NCI-H187 treated with DMSO at 0.1 percent for 48 hours (cell line): ENCODE results near the gene IZUMO4.
"Not testable (repeated sequence)": the region's sequence is repeated elsewhere in the genome, so short reads cannot be mapped to it uniquely, and the experiment has no call there.

ENCODE experiments used
- DNase-seq: peaks from one replicate; lab custom pipeline; 2025; lab: John Stamatoyannopoulos, UW

Gene IZUMO4

DNA sequence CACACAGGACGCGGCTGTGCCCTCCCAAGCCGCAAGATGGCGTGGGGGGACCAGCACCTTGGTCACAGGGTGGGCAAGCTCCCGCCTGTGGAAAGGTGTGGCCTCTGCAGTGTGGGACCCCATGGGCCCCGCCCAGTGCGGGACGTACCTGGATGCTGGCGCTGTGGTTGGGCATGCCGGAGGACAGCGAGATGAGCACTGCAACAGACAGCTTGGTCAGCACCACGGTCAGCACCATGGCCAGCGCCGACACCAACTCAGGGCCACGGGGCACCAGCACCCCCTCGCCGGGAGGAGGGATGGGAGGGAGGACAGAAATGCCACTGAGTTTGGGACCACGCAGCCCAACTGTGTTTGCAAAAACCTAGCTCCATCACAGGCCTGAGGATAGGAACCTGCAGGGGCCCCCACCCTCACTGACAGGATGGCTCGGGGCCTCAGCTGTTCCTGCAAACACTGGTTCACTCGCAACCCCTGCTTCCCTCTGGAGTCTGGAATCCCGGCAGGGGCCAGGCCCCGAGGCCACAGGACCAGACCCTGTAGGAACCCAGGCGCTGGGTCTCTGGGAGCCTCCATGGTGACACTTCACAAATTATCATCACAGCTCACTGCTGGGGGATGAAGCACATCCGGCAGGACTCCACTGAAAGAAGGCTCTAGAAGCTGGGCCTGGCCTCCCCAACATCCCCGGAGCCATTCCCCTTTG lies 27.1 kb downstream of the IZUMO4 start:
- no peak for DNase-seq

- DNase-seq, result no peak
Measured at GRCh38 chr19:2126879-2127518, 30.3 kb downstream of the IZUMO4 start.

- no peak for DNase-seq
Measured at GRCh38 chr19:2127758-2128157, 31.0 kb downstream of the IZUMO4 start.

DNA sequence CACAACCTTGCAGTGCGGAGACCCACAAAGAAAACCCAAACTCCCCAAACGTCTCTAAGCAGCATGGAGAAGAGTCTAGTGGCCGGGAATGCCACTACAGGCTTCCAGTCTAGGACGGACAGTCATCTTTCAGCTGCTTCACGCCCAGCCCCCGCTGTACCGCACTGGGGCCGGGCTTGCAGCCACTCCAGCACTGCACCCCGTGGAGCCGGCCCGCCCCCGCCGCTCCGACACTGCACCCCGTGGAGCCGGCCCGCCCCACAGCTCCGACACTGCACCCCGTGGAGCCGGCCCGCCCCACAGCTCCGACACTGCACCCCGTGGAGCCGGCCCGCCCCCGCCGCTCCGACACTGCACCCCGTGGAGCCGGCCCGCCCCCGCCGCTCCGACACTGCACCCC lies 31.5 kb downstream of the IZUMO4 start:
- not testable (repeated sequence) for DNase-seq

DNA sequence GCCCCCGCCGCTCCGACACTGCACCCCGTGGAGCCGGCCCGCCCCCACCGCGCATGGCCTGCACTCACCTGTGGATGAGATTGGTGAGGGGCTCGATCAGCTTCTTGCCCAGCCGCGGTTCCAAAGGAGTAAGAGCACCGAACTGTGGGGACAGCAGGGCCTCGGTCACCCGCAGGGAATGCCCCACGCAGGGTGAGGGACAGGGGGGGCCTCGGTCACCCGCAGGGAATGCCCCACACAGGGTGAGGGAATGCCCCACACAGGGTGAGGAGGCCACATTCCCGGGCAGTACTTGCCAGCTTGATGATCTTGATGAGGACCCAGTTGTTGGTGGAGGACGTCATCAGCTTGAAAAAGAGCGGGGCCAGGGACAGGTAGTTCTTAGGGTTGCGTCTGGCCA lies 32.3 kb downstream of the IZUMO4 start:
- no peak for DNase-seq

DNA sequence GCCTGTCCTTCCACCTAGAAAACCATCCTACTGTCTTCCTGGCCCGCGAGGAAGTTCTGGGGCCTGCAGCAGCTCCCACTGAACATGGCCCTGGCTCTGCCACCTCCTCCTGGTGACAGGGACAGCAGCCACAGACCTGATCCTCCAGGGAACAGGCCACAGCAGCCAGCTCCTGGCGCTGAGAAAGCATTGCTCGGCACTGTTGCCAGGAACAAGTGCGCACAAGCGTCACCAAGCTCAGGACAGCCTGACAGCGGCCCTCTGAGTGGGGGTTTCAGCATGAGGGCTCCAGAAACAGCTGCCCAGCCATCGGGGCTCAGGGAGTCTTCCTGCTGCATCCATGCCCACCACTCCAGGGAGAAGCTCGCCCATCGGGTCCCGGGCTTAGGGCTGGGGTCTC lies 32.8 kb downstream of the IZUMO4 start:
- DNase-seq, result no peak

DNA sequence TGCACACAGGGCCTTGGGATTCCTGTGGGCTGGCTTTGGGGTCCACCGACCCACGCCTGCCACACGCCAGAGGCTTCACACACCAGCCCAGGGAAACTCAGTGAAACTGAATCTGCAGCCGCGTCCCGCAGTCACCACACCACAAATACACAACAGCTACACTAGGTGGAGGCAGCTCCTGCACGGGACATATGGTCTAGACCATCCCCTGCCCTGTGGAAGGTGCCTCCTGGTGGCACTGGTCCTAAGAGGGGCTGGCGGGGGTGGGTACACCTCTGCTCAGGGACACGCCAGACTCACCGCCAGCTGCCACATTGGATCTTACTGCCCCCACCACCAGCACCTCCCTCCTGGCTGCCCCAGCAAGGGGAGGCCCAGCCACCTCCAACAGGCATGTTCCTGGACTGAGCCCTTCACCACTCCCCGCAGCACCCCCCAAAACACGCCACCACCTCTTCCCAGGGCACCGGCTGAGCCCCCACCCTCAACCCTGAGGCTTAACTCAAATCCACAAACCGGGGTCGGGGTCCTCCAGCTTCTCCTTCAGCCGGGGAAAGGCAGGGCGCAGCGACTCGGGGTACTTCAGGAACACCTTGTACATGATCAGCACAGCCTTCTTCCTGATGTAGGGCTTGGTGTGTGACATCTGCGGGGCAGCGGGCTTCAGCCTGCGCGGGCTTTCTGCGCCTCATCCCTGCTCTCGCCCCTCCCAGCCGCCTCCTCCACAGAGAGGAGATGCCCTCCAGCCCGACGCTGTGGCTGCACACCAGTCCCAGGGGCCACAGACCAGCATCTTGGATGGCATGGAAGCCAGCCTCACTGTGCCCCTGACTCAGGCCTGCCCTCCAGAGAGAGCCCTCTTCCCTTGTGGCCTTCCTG lies 33.4 kb downstream of the IZUMO4 start:
- DNase-seq, result no peak

GRCh38 chr19:2131012-2131975 lies 34.6 kb downstream of the IZUMO4 start:
- not testable (repeated sequence) for DNase-seq

- DNase-seq, result no peak
Measured at GRCh38 chr19:2132191-2132590, 35.5 kb downstream of the IZUMO4 start.

- DNase-seq, result no peak
Measured at GRCh38 chr19:2132731-2133490, 36.2 kb downstream of the IZUMO4 start.

- no peak for DNase-seq
Measured at GRCh38 chr19:2135474-2136402, 39.0 kb downstream of the IZUMO4 start.

- no peak for DNase-seq
Measured at GRCh38 chr19:2136796-2137195, 40.1 kb downstream of the IZUMO4 start.

- DNase-seq, result no peak
Measured at GRCh38 chr19:2138061-2138728, 41.5 kb downstream of the IZUMO4 start.

- DNase-seq, result no peak
Measured at GRCh38 chr19:2139385-2140137, 42.8 kb downstream of the IZUMO4 start.

DNA sequence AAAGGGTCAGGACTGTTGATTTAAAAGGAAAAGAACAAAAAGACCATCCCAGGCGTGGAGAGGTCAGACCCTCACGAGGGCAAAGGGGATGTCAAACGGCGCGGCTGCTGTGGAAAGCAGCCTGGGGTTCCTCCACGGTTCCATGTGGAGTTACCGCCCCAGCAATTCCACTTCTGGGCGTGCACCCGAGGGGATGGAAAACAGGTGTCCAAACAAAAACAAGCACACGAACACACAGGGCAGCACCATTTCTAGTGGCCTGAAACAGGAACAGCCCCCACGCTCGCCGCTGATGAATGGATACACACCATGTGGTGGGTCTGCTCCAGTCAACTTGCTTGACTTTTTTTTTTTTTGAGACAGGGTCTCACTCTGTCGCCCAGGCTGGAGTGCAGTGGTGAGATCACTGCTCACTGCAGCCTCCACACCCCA lies 43.4 kb downstream of the IZUMO4 start:
- DNase-seq, result no peak

DNA sequence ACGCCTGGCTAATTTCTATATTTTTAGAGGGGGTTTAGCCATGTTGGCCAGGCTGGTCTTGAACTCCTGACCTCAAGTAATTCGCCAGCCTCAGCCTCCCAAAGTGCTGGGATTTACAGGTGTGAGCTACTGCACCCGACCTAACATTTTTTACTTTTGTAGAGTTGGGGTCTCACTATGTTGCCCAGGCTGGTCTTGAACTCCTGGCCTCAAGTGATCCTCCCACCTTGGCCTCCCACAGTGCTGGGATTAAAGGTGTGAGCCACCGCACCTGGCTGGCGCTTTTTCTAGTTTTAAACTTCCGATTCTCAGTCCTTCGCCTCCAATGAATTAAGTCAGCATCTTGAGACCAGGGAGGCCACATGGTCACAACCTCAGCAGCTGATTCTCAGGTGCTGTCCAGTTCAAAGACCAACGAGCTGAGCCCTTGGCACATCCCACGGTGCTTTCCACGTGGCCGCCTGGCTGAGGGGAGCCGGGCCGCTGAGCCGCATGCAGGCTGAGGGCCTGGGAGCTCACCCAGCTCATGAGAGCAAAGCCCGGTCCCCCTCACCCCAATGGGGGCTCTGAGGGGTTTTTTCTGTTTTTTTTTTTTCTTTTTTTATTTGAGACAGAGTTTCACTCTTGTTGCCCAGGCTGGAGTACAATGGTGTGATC lies 45.6 kb downstream of the IZUMO4 start:
- DNase-seq, result no peak

DNA sequence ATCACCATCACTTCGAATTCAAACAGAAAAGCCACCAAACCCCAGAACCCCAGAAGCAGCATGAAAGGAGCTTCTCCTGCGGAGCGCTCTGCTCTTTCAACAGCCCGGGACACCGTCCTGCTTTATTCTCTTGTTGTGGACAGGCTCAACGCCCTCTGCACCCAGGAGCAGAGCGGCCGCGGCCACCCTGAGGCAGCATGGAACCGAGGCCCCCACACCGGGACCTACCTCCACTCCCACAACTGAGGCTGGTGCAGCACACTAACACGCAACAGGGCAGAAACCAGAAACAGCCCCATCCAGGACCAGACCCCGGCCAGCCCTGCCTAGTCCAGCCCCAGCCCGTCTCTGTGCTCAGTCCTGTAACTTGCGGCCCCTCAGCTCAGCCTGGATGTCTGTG lies 47.5 kb downstream of the IZUMO4 start:
- no peak for DNase-seq

GRCh38 chr19:2145831-2146241 lies 49.1 kb downstream of the IZUMO4 start:
- DNase-seq, result no peak
